ENCODE measurements around the gene SCRG1.

DNA sequence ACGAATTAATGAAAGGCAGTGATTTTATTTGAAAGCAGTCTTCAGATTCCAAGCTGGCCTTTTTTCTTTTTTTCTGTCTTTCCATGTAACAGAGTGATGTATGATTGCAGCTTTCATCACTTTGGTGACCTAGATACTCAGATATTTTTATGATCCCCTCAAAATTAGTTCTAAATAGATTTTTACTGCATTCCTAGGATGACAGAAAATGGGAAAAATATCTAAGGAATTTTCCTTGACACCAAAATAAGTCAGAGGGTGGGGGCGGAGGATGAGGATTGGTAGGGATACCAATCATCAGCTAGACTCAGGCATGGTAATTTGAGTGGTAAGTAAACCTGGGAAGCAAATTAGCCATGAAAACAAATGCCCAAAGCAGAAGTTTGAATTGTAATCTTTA is 52.8 kb downstream of the SCRG1 start:
- TF ChIP-seq POLR2A (IDR thresholded peaks at IDR 0.05; ENCODE audit: low read length) = no peak
- TF ChIP-seq GATA1 (IDR thresholded peaks at IDR 0.05; ENCODE audit: low read depth, low read length) = no peak

All from erythroblast (primary cell).